HG02763 (cell line): ENCODE data around the gene ARL15.

ENCODE experiments used
- ATAC-seq: cut with Tn5 transposase; IDR thresholded peaks from one replicate; pipeline ENCODE4 v1.9.1; 2021; ENCODE audit warnings: mild to moderate bottlenecking, moderate library complexity; ENCODE audit not compliant: unreplicated experiment

ARL15 gene

DNA sequence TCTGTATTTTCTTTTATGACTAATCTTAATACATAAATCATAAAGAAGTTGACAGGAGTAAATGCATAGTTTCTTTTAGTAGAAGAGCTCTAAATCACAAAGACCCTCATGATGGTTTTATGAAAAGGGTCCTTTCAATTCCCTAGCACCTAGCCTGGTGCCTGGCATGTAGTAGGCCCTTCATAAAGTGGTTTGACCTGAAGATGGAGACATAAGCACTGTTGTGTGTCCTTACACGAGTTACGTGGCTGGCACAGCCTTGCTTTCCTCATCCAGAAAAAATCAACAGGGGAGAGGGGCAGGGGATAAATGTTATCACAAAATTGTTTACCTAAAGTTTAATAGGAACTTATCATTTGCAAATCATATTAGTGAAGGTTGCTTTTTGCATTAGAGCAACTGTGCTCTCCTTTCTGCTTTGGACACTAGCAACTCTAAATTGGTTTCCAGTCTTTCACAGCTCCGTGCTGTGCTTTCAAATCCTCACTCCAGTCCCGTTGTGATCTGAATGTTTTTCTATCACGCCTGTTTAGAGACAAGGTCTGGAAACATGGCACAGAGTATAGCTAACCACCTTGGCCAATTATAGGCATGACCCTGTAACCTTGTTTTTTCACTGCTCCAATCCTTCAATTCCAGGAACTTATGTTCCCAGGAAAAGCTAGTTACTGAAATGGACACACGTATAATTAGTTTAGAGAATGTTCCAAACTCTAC is 55.7 kb downstream of the ARL15 start:
- ATAC-seq, result no peak

- ATAC-seq, result no peak
These were observed 58.4 kb downstream of the ARL15 start for GRCh38 chr5:54251981-54252380.

GRCh38 chr5:54249210-54250028 is 61.0 kb downstream of the ARL15 start:
- no peak for ATAC-seq

GRCh38 chr5:54247226-54247625 is 63.1 kb downstream of the ARL15 start:
- ATAC-seq, result no peak

- ATAC-seq, result no peak
These were observed 66.8 kb downstream of the ARL15 start for GRCh38 chr5:54243483-54244080.

DNA sequence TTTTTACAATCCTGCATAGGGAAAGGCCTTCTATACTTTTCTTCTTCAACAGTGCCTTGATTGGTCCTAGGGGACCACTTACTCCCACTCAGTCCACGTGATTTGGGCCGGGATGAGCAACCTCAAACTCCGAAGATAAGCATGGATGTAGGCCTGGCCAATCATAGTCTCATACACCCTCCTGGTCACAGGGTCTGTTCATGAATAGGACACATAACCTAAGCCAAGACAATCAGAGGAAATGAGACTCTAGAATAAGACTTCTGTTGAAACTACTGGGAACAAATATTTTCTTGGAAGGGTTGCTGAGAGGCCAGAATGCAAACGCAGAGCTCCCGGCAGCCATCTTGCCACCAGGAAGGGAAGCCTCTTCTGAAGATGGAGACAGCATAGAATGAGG is 68.1 kb downstream of the ARL15 start:
- ATAC-seq, result no peak

- ATAC-seq, result no peak
These were observed 76.0 kb downstream of the ARL15 start for GRCh38 chr5:54234304-54234933.

- ATAC-seq, result no peak
These were observed 79.3 kb downstream of the ARL15 start for GRCh38 chr5:54230936-54231685.

GRCh38 chr5:54229041-54229780 is 81.2 kb downstream of the ARL15 start:
- ATAC-seq, result peak; percentile 87

GRCh38 chr5:54227759-54228158 is 82.6 kb downstream of the ARL15 start:
- no peak for ATAC-seq

GRCh38 chr5:54227109-54227508 is 83.3 kb downstream of the ARL15 start:
- ATAC-seq, result no peak

GRCh38 chr5:54226215-54226614 is 84.2 kb downstream of the ARL15 start:
- no peak for ATAC-seq

DNA sequence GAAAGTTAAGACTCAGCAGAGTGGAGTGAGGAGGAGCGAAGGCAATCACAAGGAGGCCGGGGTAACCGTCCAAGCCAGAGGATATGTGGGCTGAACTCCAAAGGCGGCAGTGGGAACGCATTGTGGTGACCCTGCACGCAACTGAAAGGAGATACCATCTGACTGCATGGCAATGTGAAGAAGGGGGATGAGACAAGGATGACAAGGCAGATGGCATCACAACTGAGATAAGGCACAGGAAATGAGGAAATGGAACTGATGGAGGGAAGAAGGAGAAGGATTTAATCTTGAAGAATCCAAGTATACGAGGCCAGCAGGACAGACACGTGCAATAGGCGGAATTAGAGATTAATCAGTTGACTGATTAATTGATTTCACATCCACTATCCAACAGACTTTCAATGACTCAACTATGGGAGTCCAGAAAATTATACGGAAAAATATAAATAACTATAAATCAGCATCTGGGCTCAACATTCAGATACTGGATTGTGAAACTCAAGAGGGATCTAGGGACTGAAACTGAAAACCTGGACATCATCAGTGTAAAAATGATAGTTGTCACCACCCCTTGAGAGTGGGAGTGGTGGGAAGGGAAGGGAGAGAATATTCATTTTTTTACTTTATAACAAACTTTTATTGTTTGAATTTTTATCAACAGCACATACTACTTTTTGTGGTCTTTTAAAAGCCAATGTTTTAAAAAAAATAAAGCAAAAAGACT is 86.1 kb downstream of the ARL15 start:
- no peak for ATAC-seq

DNA sequence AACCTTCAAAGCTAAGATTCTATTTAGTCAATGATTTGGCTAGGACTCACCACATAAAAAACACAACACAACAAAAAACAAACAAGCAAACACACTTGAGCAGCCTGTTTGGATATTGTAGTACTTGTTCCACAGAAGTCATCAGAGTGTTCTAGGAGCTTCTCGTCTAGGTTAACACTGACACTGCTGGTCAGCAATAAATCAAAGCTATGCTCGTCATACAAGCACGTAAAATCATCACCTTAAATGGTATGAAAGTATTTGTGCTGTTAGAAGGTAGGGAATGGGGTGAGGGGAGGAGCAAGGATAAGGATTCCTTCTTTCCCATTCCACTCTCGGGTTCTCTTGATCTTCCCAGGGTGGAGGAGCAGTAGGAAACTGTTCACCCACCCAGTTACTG is 88.0 kb downstream of the ARL15 start:
- no peak for ATAC-seq

GRCh38 chr5:54221135-54221534 is 89.2 kb downstream of the ARL15 start:
- ATAC-seq, result no peak

DNA sequence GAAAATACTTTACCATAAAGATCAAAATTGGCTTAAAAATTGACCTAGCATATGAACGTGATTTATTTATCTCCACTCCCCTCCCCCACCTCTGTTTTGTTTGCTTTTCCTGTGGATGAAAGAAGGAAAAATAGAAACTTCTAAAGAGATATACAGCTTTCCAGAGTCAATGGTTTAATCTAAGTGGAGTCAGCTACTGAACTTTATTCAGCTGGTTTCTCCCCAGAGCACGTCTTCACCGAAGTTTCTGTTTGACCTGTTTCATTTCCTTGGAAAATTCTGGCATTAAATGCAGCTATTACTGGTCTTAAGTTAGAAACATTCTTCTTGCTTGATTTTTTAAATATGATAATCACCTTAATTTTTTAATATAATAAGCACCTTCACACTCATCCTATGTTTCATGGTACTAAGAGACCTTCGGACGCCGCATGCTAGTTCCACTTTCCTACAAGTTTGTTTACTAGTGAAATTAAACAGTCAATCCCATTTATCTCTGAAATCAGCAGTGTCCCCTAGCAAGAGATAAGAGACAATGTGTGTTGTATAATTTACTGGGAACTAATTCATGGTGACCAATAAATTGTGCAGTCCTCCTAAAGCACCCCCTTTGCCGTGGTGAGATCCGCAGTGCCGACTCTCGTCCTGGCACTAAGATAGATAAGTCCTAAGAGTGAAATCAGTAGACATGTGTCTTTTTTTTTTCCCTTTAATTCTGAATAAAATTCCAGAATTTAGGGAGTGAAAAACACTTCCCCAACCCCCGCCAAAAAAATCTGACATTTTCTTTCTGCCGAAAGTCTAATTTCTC is 89.9 kb downstream of the ARL15 start:
- no peak for ATAC-seq

- ATAC-seq, result no peak
These were observed 92.4 kb downstream of the ARL15 start for GRCh38 chr5:54217826-54218503.

DNA sequence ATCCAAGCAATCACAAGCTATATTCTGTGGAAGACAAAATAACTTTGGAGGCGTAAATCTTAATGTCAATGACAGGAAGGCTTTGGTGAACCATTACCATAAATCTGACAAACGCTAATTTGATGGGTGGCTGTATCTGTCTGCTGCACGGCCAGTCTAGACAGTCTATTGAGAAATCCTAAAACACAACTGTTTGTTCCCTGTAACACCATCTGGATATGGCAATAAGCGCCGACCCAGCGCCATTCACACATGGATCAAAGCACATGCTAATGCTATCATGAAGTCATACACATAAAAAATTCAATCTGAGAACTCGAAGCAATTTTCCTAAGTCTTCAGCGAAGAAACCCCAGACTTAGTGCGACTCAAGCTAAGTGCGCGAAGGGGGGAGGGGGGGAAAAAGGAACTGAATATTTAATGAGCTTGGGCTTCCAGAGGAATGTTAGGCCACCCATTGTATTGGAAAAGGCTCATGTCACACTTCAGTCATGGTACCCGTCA is 95.1 kb downstream of the ARL15 start:
- ATAC-seq, result no peak
